Endothelial cell of umbilical vein (primary cell): Measurements from ENCODE around the gene RYR3.

ENCODE experiments used
- EZH2 ChIP-seq: IDR thresholded peaks from 2 replicates; pipeline ENCODE4 v1.6.1; 2012; ENCODE audit warnings: borderline replicate concordance, low read depth, mild to moderate bottlenecking, moderate library complexity, low read length, inconsistent platforms; ENCODE audit not compliant: severe bottlenecking
- FOS ChIP-seq: IDR thresholded peaks from 2 replicates; pipeline ENCODE4 v1.6.1; 2011; ENCODE audit warnings: mild to moderate bottlenecking, low read length, moderate library complexity, borderline replicate concordance; ENCODE audit not compliant: insufficient read depth
- GATA2 ChIP-seq: IDR thresholded peaks from 2 replicates; pipeline ENCODE4 v1.7.0; 2011; ENCODE audit warnings: low read depth, mild to moderate bottlenecking, moderate library complexity, mixed read lengths, low read length; ENCODE audit not compliant: insufficient read length, insufficient read depth
- JUN ChIP-seq: IDR thresholded peaks from 2 replicates; pipeline ENCODE4 v1.6.1; 2011; ENCODE audit warnings: borderline replicate concordance, low read depth; ENCODE audit not compliant: insufficient read length, insufficient read depth
- POLR2A ChIP-seq: IDR thresholded peaks from 2 replicates; pipeline ENCODE4 v1.6.1; 2012; ENCODE audit warnings: low read depth, mild to moderate bottlenecking, control low read depth, low read length
- POLR2AphosphoS5 ChIP-seq: IDR thresholded peaks from 2 replicates; pipeline ENCODE4 v1.6.1; 2012; ENCODE audit warnings: low read depth, mild to moderate bottlenecking, control low read depth, low read length, moderate library complexity; ENCODE audit not compliant: insufficient read depth
- TF ChIP-seq, protein P1 (sequence below), 2 donors: IDR thresholded peaks; 1 replicate in 1 of 2; 2 replicates in 1 of 2; pipeline ENCODE4 v1.5.1; 2011; ENCODE audit warnings: low read length in 2 of 2, mild to moderate bottlenecking in 2 of 2, moderate library complexity in 2 of 2, control low read depth in 1 of 2, inconsistent platforms in 1 of 2, low read depth in 1 of 2; ENCODE audit not compliant: insufficient read depth in 1 of 2; ENCODE audit errors: extremely low read depth in 1 of 2
- TF ChIP-seq, protein P2 (sequence below): IDR thresholded peaks from 2 replicates; pipeline ENCODE4 v1.6.1; 2011; ENCODE audit not compliant: insufficient read depth, insufficient read length

DNA sequence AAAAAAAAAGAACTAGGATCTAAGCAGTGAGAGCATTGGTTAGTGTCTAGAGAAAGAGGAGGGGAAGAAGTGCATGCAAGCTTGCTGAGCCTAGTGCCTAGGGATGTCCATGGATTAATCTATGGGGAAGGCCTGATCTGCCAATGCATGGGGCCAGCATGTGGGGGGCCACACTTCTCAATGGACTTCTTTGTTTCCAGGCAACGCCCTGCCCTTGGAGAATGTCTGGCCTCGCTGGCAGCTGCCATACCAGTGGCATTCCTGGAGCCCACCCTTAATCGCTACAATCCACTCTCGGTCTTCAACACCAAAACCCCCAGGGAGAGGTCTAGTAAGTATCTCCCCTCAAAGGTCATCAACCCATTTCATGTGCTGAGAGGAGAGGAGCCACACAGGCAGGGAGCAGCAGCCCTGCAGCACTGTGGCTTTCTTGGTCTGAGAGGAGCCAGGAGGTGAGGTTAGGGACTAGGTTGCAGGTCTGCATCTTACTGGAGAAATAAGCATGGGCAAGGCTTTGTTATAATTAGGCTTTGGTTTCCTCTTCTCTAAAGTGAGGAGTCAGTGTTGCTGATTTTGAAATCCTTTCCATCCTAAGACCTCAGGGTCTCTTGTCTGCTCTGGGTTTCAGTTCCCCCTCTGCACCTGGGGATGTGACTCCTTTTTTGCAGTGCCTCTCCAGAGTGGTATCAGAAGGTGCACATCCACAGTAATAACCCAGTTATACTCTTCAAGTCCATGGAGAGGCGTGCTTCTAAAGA is 469.4 kb downstream of the RYR3 start:
- TF ChIP-seq POLR2A, result no peak
- TF ChIP-seq, protein P1, sequence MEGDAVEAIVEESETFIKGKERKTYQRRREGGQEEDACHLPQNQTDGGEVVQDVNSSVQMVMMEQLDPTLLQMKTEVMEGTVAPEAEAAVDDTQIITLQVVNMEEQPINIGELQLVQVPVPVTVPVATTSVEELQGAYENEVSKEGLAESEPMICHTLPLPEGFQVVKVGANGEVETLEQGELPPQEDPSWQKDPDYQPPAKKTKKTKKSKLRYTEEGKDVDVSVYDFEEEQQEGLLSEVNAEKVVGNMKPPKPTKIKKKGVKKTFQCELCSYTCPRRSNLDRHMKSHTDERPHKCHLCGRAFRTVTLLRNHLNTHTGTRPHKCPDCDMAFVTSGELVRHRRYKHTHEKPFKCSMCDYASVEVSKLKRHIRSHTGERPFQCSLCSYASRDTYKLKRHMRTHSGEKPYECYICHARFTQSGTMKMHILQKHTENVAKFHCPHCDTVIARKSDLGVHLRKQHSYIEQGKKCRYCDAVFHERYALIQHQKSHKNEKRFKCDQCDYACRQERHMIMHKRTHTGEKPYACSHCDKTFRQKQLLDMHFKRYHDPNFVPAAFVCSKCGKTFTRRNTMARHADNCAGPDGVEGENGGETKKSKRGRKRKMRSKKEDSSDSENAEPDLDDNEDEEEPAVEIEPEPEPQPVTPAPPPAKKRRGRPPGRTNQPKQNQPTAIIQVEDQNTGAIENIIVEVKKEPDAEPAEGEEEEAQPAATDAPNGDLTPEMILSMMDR (IDR thresholded peaks at IDR 0.05; ENCODE audit: extremely low read depth in 1 of 2, insufficient read depth in 1 of 2, low read depth in 1 of 2, low read length in 2 of 2), result no peak
- no peak for TF ChIP-seq FOS
- no peak for TF ChIP-seq POLR2AphosphoS5
- TF ChIP-seq EZH2, result no peak
- TF ChIP-seq, protein P2, sequence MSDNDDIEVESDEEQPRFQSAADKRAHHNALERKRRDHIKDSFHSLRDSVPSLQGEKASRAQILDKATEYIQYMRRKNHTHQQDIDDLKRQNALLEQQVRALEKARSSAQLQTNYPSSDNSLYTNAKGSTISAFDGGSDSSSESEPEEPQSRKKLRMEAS, result no peak
- no peak for TF ChIP-seq JUN
- TF ChIP-seq GATA2, result no peak
